ENCODE measurements around the gene FAM193A. TPM values are rescaled to one million over a fixed set of nuclear protein-coding genes. Genes with fewer than 3 reads are reported as not detected.

The FAM193A gene
- total RNA-seq, 1 experiment from 2014 or later, result 13.6 TPM

- DNase-seq, result no peak
- H3K27ac ChIP-seq (ENCODE audit: low read length), result no peak overlapping the region
- TF ChIP-seq EZH2 (IDR thresholded peaks at IDR 0.05; ENCODE audit: low read length, unreplicated experiment) (no peak), CTCF (conservative IDR thresholded peaks at IDR 0.05; ENCODE audit: low read depth, low read length) (no peak), EZH2phosphoT487 (IDR thresholded peaks at IDR 0.05; ENCODE audit: borderline replicate concordance, low read length) (no peak)
- no peak overlapping the region for H3K4me3 ChIP-seq (ENCODE audit: low read length)
- no peak overlapping the region for H2AFZ ChIP-seq (ENCODE audit: low read length)
- no peak overlapping the region for H3K9ac ChIP-seq (ENCODE audit: low read length)
- H3K79me2 ChIP-seq (ENCODE audit: low read length), result no peaks in the 10 kb centered on the region
- H3K9me3 ChIP-seq (ENCODE audit: low read length), result no peaks in the 10 kb centered on the region
- ChIA-PET CTCF (no interaction called here), POLR2A (ENCODE audit: unreplicated experiment) (no interaction called here)
- no peak for ATAC-seq
- no peak overlapping the region for H3K4me2 ChIP-seq (ENCODE audit: low read length)
- H3K4me1 ChIP-seq (ENCODE audit: insufficient read depth, low read length), result peaks cover 12% of the 10 kb centered on the region
- no peaks in the 10 kb centered on the region for H3K9me2 ChIP-seq (replicated peaks; ENCODE audit: low read length)
- H3F3A ChIP-seq (ENCODE audit: low read length, unreplicated experiment), result no peaks in the 10 kb centered on the region
- peaks cover 11% of the 10 kb centered on the region; the same call in 1 of the 2 replicates for H3K36me3 ChIP-seq (ENCODE audit: low read depth, low read length)
- intact Hi-C loops (cut with micrococcal nuclease), result no loop called here
- H4K20me1 ChIP-seq (ENCODE audit: low read length), result no peaks in the 10 kb centered on the region
- H3K27me3 ChIP-seq (ENCODE audit: low read length), result no peaks in the 10 kb centered on the region
- no TSS peak for BruUV-seq (replicated peaks)
Observed at GRCh38 chr4:2741626-2742025, 205.2 kb downstream of the FAM193A start.

- BruUV-seq (replicated peaks), result no TSS peak
- Histone ChIP-seq H3K27me3 (ENCODE audit: low read length) (no peaks in the 10 kb centered on the region), H3K36me3 (ENCODE audit: low read depth, low read length) (peaks cover 11% of the 10 kb centered on the region; the same call in 1 of the 2 replicates), H3K9ac (ENCODE audit: low read length) (no peak overlapping the region), H3K4me1 (ENCODE audit: insufficient read depth, low read length) (peaks cover 19% of the 10 kb centered on the region), H4K20me1 (ENCODE audit: low read length) (no peaks in the 10 kb centered on the region), H3K9me3 (ENCODE audit: low read length) (no peaks in the 10 kb centered on the region), H3F3A (ENCODE audit: low read length, unreplicated experiment) (no peaks in the 10 kb centered on the region), H2AFZ (ENCODE audit: low read length) (no peak overlapping the region), H3K27ac (ENCODE audit: low read length) (no peak overlapping the region), H3K4me3 (ENCODE audit: low read length) (no peak overlapping the region), H3K79me2 (ENCODE audit: low read length) (no peaks in the 10 kb centered on the region), H3K4me2 (ENCODE audit: low read length) (no peak overlapping the region), H3K9me2 (replicated peaks; ENCODE audit: low read length) (no peaks in the 10 kb centered on the region)
- no peak for DNase-seq
- ChIA-PET CTCF (no interaction called here), POLR2A (ENCODE audit: unreplicated experiment) (no interaction called here)
- intact Hi-C loops (cut with micrococcal nuclease), result no loop called here
- TF ChIP-seq CTCF (conservative IDR thresholded peaks at IDR 0.05; ENCODE audit: low read depth, low read length), result no peak
- TF ChIP-seq EZH2phosphoT487 (IDR thresholded peaks at IDR 0.05; ENCODE audit: borderline replicate concordance, low read length), result no peak
- TF ChIP-seq EZH2 (IDR thresholded peaks at IDR 0.05; ENCODE audit: low read length, unreplicated experiment), result no peak
- ATAC-seq, result no peak
Observed at GRCh38 chr4:2742081-2742822, 205.8 kb downstream of the FAM193A start.

DNA sequence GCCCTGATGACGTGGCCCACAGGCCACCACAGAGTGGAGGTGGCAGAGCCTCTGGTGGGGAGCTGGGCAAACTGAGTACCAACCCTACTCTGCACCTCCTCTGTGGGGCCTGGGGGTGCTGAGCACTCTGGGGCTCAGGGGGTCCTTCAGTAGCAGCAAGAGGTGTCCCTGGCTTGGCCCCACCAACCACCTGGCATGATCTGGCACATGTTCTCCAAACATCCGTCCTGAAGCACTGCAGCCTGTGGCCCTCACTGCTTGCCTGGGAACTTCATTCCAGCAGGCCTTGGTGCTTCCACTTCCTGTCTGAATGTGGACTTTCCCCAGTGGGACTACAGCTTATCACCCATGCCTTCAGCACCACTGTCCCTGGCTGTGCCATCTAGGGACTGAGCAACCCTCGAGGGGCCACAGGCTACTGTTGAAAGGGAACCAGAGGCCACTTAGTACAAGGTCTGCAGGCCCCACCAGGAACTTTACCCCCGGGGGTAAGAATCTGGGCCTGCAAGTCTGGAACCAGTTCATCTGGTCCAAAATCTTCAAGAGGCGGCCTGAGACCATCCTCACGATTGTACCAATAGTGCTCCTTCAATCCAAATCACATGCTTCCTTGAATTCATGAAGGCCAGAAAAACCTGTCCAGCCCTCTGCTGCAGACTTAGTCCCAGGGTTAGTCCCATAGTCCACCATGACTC is 206.5 kb downstream of the FAM193A start:
- ChIA-PET CTCF (no interaction called here), POLR2A (ENCODE audit: unreplicated experiment) (no interaction called here)
- Histone ChIP-seq H3K79me2 (ENCODE audit: low read length) (no peaks in the 10 kb centered on the region), H3K4me3 (ENCODE audit: low read length) (no peak overlapping the region), H3K9me3 (ENCODE audit: low read length) (no peaks in the 10 kb centered on the region), H2AFZ (ENCODE audit: low read length) (no peak overlapping the region), H3K9ac (ENCODE audit: low read length) (no peak overlapping the region), H3K9me2 (replicated peaks; ENCODE audit: low read length) (no peaks in the 10 kb centered on the region), H3K27ac (ENCODE audit: low read length) (no peak overlapping the region), H3K4me1 (ENCODE audit: insufficient read depth, low read length) (peaks cover 24% of the 10 kb centered on the region), H3K27me3 (ENCODE audit: low read length) (no peaks in the 10 kb centered on the region), H3K36me3 (ENCODE audit: low read depth, low read length) (peaks cover 11% of the 10 kb centered on the region; the same call in 1 of the 2 replicates), H4K20me1 (ENCODE audit: low read length) (no peaks in the 10 kb centered on the region), H3K4me2 (ENCODE audit: low read length) (no peak overlapping the region), H3F3A (ENCODE audit: low read length, unreplicated experiment) (no peaks in the 10 kb centered on the region)
- BruUV-seq (replicated peaks), result no TSS peak
- TF ChIP-seq EZH2 (IDR thresholded peaks at IDR 0.05; ENCODE audit: low read length, unreplicated experiment) (no peak), CTCF (conservative IDR thresholded peaks at IDR 0.05; ENCODE audit: low read depth, low read length) (no peak), EZH2phosphoT487 (IDR thresholded peaks at IDR 0.05; ENCODE audit: borderline replicate concordance, low read length) (no peak)
- DNase-seq, result no peak
- intact Hi-C loops (cut with micrococcal nuclease), result no loop called here
- no peak for ATAC-seq
